Type B pancreatic cell (in vitro differentiated cells): ENCODE results near the gene CDC7. TPM values are rescaled to one million over a fixed set of nuclear protein-coding genes. Genes with fewer than 3 reads are reported as not detected.

ENCODE experiments used
- DNase-seq: peaks from one replicate; pipeline ENCODE4 v3.0.0; 2021; ENCODE audit warnings: mixed read lengths; ENCODE audit not compliant: unreplicated experiment; ENCODE audit errors: extremely low spot score
- H3K27ac Mint-ChIP-seq: 2 replicates; pipeline ENCODE4 v1.8.0; 2021; ENCODE audit warnings: mild to moderate bottlenecking, mixed read lengths
- H3K27me3 Mint-ChIP-seq: 2 replicates; pipeline ENCODE4 v1.8.0; 2021; ENCODE audit warnings: mixed read lengths
- H3K36me3 Mint-ChIP-seq: 2 replicates; pipeline ENCODE4 v1.8.0; 2021; ENCODE audit warnings: mixed read lengths
- H3K4me1 Mint-ChIP-seq: one replicate; pipeline ENCODE4 v1.8.0; 2021; ENCODE audit warnings: mixed read lengths; ENCODE audit not compliant: unreplicated experiment
- H3K4me3 Mint-ChIP-seq: 2 replicates; pipeline ENCODE4 v1.8.0; 2021; ENCODE audit warnings: mild to moderate bottlenecking, mixed read lengths
- H3K9me3 Mint-ChIP-seq: 2 replicates; pipeline ENCODE4 v1.8.0; 2021; ENCODE audit warnings: mixed read lengths
- total RNA-seq: library from RNA; stranded (reverse); gene quantifications from 2 replicates; pipeline ENCODE4 v1.2.1, GENCODE V29; 2021; ENCODE audit warnings: low replicate concordance
- TF ChIP-seq, protein P1 (sequence below): fragments of 200-600 bp; sonication (generic); conservative IDR thresholded peaks from 2 replicates; pipeline ENCODE4 v1.5.0; 2021; ENCODE audit warnings: antibody characterized with exemption, mild to moderate bottlenecking

Gene CDC7
- total RNA-seq, 1 donor from 2014 or later, result 29.7 TPM

DNA sequence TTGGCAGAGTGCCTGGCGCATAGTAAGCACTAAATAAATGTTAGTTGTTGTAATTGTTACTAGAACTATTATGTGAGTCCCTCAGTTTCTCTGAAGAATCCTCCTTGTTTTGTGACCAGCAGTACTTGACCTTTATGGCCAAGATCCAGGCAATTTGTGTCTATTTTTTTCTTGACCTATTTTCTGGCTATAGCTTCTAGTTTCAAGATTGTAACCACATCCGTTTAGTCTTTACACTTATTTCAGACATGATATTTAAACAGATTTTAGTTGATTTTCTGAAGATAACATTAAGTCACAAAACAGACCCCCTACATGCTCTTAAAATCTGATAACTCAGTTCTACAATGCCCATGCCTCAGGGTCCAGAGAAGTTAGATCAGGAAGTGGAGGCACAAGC is 50.3 kb downstream of the CDC7 start:
- H3K4me1 Mint-ChIP-seq, result peaks cover 26% of the 10 kb centered on the region
- no peak overlapping the region for H3K4me3 Mint-ChIP-seq
- DNase-seq, result no peak
- no peaks in the 10 kb centered on the region for H3K9me3 Mint-ChIP-seq
- TF ChIP-seq, protein P1, sequence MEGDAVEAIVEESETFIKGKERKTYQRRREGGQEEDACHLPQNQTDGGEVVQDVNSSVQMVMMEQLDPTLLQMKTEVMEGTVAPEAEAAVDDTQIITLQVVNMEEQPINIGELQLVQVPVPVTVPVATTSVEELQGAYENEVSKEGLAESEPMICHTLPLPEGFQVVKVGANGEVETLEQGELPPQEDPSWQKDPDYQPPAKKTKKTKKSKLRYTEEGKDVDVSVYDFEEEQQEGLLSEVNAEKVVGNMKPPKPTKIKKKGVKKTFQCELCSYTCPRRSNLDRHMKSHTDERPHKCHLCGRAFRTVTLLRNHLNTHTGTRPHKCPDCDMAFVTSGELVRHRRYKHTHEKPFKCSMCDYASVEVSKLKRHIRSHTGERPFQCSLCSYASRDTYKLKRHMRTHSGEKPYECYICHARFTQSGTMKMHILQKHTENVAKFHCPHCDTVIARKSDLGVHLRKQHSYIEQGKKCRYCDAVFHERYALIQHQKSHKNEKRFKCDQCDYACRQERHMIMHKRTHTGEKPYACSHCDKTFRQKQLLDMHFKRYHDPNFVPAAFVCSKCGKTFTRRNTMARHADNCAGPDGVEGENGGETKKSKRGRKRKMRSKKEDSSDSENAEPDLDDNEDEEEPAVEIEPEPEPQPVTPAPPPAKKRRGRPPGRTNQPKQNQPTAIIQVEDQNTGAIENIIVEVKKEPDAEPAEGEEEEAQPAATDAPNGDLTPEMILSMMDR, result no peak
- no peak overlapping the region for H3K27ac Mint-ChIP-seq
- H3K36me3 Mint-ChIP-seq, result no peaks in the 10 kb centered on the region
- no peaks in the 10 kb centered on the region for H3K27me3 Mint-ChIP-seq

DNA sequence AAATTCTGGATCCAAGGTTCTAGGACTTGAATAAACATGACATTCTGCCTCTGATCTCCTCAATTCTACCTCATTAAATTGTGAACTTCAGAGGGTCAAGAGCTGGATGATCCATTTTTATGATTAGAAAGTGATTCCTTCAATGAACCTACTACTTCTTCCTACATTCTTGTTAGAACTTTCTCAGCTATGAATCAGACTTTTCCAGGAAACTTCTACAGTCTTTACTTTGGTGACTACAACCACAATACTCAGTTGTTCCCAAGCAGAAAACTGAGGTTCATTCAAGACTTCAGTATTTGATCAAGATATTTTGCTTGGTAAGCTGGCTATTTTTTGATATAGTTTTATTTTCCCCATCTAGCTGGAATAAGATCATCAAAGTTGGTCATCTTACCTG is 51.4 kb downstream of the CDC7 start:
- TF ChIP-seq, protein P1, result no peak
- no peak for DNase-seq
- H3K27me3 Mint-ChIP-seq, result no peaks in the 10 kb centered on the region
- no peaks in the 10 kb centered on the region for H3K9me3 Mint-ChIP-seq
- H3K4me1 Mint-ChIP-seq, result peaks cover 32% of the 10 kb centered on the region
- H3K36me3 Mint-ChIP-seq, result no peaks in the 10 kb centered on the region
- H3K27ac Mint-ChIP-seq, result no peak overlapping the region
- no peak overlapping the region for H3K4me3 Mint-ChIP-seq

DNA sequence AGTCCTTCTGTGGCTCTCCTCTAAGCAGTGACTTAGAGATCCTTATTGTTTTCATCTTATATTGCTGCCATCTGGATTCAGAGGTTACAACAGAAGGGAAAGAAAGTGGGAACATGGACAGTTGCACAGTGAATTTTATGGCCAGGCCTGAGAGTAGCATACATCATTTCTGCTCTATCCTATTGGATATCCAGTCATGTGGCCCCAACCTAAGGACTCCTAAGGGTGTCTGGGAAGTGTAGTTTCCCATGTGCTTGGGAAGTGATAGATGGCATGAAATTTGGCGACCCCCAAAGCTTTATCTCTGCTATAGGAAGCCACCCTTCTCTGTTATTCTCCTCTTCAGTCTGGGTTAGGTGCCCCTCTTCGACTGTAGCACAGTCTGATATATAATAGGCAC is 51.9 kb downstream of the CDC7 start:
- no peak overlapping the region for H3K27ac Mint-ChIP-seq
- H3K4me1 Mint-ChIP-seq, result peaks cover 32% of the 10 kb centered on the region

DNA sequence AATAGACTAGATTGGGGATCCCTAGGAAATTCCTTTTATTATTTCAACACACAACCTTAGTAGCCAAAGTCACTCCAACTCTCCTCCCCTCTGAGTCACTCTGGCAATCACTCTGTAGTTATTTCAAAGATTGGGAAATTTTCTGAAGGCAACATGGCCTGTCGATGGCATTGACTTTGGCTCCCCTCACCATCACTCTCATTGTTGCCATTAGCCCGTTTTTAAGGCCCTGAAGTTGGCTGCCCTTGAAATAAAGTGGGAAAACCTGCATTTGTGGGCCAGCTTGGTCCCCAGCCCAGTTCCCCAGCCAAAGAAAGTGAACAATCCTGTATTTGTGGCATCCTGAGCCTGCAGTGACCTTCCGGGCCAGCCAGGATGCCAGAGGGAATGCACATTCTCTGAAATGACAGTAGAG is 52.5 kb downstream of the CDC7 start:
- H3K4me1 Mint-ChIP-seq, result peaks cover 32% of the 10 kb centered on the region
- TF ChIP-seq, protein P1, result no peak
- H3K36me3 Mint-ChIP-seq, result no peaks in the 10 kb centered on the region
- H3K27ac Mint-ChIP-seq, result no peak overlapping the region
- no peaks in the 10 kb centered on the region for H3K9me3 Mint-ChIP-seq
- DNase-seq, result no peak
- H3K4me3 Mint-ChIP-seq, result no peak overlapping the region
- no peaks in the 10 kb centered on the region for H3K27me3 Mint-ChIP-seq

More for the DNA sequence above, 51.9 kb downstream of the CDC7 start:
- Mint-ChIP-seq H3K36me3 (no peaks in the 10 kb centered on the region), H3K4me3 (no peak overlapping the region), H3K27me3 (no peaks in the 10 kb centered on the region), H3K9me3 (no peaks in the 10 kb centered on the region)
- DNase-seq, result no peak
- TF ChIP-seq, protein P1, result no peak

DNA sequence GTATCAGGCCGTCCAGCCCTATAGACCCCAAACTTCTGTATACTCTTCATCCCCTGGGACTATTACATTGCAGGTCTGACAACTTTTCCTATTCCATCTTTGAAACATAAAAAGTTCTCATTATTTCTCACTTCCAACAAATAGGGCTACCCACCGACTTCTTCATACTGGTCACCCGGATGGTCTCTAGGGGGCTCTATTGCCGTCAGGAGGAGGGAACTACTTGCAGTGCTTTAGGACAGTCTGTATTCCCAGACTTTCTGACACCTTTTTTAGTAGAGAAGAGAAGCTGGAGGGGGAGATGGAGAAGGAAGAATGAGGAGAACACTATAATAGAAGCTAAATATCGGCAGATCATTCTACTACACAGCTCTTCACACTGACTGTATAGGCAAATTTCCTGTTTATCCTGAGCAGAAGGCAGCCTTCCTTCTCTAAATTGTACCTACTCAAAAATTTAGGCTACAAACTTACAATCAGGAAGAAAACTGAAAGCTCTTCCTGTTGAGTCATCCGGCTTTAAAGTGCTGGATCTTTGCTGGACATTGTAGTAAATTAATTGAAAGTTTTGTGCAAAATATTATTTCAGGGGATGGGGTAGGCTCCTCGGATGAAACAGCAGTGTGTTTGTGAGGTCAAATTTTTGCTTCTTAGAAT is 54.6 kb downstream of the CDC7 start:
- Mint-ChIP-seq H3K9me3 (no peaks in the 10 kb centered on the region), H3K4me3 (no peak overlapping the region), H3K36me3 (no peaks in the 10 kb centered on the region), H3K27me3 (no peaks in the 10 kb centered on the region), H3K27ac (peak overlapping the region; percentile 9), H3K4me1 (peaks cover 25% of the 10 kb centered on the region)
- no peak for DNase-seq
- TF ChIP-seq, protein P1, result peak; percentile 30
